Fibroblast of lung (primary cell): ENCODE measurements around the gene SIVA1. TPM values are rescaled to one million over a fixed set of nuclear protein-coding genes. Genes with fewer than 3 reads are reported as not detected.

Experiments used
- DNase-seq, 2 donors: peaks; one replicate each; pipeline versions ENCODE4 v3.0.0 to v3.0.0-alpha.2; 2010; ENCODE audit warnings: low read depth in 2 of 2
- H2AFZ ChIP-seq: 2 replicates; pipeline ENCODE4 v1.5.1; 2012; ENCODE audit warnings: low read length, control low read depth, inconsistent platforms
- H3K27ac ChIP-seq: 2 replicates; pipeline ENCODE4 v1.5.1; 2011; ENCODE audit warnings: low read length, control low read depth; ENCODE audit not compliant: insufficient read depth
- H3K27me3 ChIP-seq: 2 replicates; pipeline ENCODE4 v1.5.1; 2011; ENCODE audit warnings: mild to moderate bottlenecking, low read length; ENCODE audit not compliant: control insufficient read depth, insufficient read depth
- H3K36me3 ChIP-seq: 2 replicates; pipeline ENCODE4 v1.5.1; 2011; ENCODE audit warnings: low read length; ENCODE audit not compliant: control insufficient read depth, insufficient read depth
- H3K4me1 ChIP-seq: 2 replicates; pipeline ENCODE4 v1.5.1; 2011; ENCODE audit warnings: low read length; ENCODE audit not compliant: control insufficient read depth, insufficient read depth; ENCODE audit errors: extremely low read depth
- H3K4me2 ChIP-seq: 2 replicates; pipeline ENCODE4 v1.5.1; 2011; ENCODE audit warnings: low read length, control low read depth; ENCODE audit not compliant: insufficient read depth; ENCODE audit errors: extremely low read depth
- H3K4me3 ChIP-seq, 4 experiments: fragments of 200-600 bp in 1 of 4; sonication (generic) in 1 of 4; replicated peaks in 1 of 4; 2 replicates each; pipeline ENCODE4 v1.5.1; 2011 to 2016; ENCODE audit warnings: low read length in 4 of 4, low read depth in 3 of 4, mild to moderate bottlenecking in 3 of 4, control low read depth in 2 of 4, inconsistent platforms in 1 of 4, mixed read lengths in 1 of 4; ENCODE audit not compliant: insufficient read depth in 1 of 4; ENCODE audit errors: control extremely low read depth in 1 of 4
- H3K79me2 ChIP-seq: 2 replicates; pipeline ENCODE4 v1.5.1; 2012; ENCODE audit warnings: mild to moderate bottlenecking, low read length, inconsistent platforms; ENCODE audit not compliant: control insufficient read depth, insufficient read depth
- H3K9ac ChIP-seq: 2 replicates; pipeline ENCODE4 v1.5.1; 2011; ENCODE audit warnings: mild to moderate bottlenecking, low read length, control low read depth; ENCODE audit not compliant: insufficient read depth
- H3K9me3 ChIP-seq: 2 replicates; pipeline ENCODE4 v1.5.1; 2012; ENCODE audit warnings: low read depth, low read length; ENCODE audit not compliant: control insufficient read depth, insufficient read depth
- H4K20me1 ChIP-seq: 2 replicates; pipeline ENCODE4 v1.5.1; 2011; ENCODE audit warnings: low read length; ENCODE audit not compliant: control insufficient read depth, insufficient read depth; ENCODE audit errors: extremely low read depth
- EZH2 ChIP-seq: IDR thresholded peaks from 2 replicates; pipeline ENCODE4 v1.5.1; 2012; ENCODE audit warnings: low read length, control low read depth, mild to moderate bottlenecking; ENCODE audit errors: missing control alignments
- polyA plus RNA-seq, 2 donors: library from polyadenylated mRNA; depleted of rRNA in 1 of 2; stranded (reverse) in 1 of 2; unstranded in 1 of 2; fragments of >200 nt; gene quantifications; 2 replicates each; pipeline ENCODE4 v1.2.1, GENCODE V29; 2011 to 2012; ENCODE audit warnings: missing spikeins in 1 of 2
- total RNA-seq: library from RNA; depleted of rRNA; stranded (reverse); fragments of >200 nt; gene quantifications from 2 replicates; pipeline ENCODE4 v1.2.1, GENCODE V29; 2014
- TF ChIP-seq, protein P1 (sequence below), 2 donors: IDR thresholded peaks in 1 of 2; conservative IDR thresholded peaks in 1 of 2; 1 replicate in 1 of 2; 2 replicates in 1 of 2; pipeline ENCODE4 v1.5.1; 2011 to 2012; ENCODE audit warnings: low read length in 2 of 2, control low read depth in 1 of 2, inconsistent platforms in 1 of 2, low read depth in 1 of 2, mild to moderate bottlenecking in 1 of 2

Gene SIVA1
- total and polyA plus RNA-seq, 2 donors (not counting 1 experiment from before 2014, with no cell fraction given), result 26.1 to 65.1 TPM

DNA sequence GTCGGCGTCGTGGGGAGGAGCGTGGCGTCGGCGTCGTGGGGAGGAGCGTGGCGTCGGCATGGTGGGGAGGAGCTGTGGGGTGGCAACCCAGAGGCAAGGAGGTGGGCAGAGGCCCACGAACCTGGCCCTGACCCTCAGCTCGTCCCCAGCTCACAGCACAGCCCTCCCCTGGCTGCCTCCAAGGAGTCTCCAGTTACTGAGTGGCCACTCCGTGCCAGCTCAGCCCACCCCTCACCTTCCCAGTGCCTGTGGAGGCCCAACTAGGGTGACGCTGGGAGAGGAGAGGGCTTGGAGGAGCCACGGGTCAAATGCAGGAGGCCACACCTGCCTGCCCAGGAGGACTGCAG, 23.1 kb upstream of the SIVA1 start:
- Histone ChIP-seq H3K9me3 (no peaks in the 10 kb centered on the region), H3K4me2 (no peak overlapping the region), H3K4me1 (no peaks in the 10 kb centered on the region), H3K9ac (no peak overlapping the region), H3K27me3 (peaks cover 9% of the 10 kb centered on the region), H3K27ac (no peak overlapping the region), H3K36me3 (no peaks in the 10 kb centered on the region), H2AFZ (no peak overlapping the region), H3K79me2 (no peaks in the 10 kb centered on the region), H4K20me1 (no peaks in the 10 kb centered on the region), H3K4me3 (no peak overlapping the region)
- DNase-seq, result no peak
- no peak for TF ChIP-seq EZH2
- TF ChIP-seq, protein P1, sequence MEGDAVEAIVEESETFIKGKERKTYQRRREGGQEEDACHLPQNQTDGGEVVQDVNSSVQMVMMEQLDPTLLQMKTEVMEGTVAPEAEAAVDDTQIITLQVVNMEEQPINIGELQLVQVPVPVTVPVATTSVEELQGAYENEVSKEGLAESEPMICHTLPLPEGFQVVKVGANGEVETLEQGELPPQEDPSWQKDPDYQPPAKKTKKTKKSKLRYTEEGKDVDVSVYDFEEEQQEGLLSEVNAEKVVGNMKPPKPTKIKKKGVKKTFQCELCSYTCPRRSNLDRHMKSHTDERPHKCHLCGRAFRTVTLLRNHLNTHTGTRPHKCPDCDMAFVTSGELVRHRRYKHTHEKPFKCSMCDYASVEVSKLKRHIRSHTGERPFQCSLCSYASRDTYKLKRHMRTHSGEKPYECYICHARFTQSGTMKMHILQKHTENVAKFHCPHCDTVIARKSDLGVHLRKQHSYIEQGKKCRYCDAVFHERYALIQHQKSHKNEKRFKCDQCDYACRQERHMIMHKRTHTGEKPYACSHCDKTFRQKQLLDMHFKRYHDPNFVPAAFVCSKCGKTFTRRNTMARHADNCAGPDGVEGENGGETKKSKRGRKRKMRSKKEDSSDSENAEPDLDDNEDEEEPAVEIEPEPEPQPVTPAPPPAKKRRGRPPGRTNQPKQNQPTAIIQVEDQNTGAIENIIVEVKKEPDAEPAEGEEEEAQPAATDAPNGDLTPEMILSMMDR (conservative IDR thresholded peaks at IDR 0.05 in 1 of 2, IDR thresholded peaks at IDR 0.05 in 1 of 2; ENCODE audit: low read depth in 1 of 2, low read length in 2 of 2), result no peak

DNA sequence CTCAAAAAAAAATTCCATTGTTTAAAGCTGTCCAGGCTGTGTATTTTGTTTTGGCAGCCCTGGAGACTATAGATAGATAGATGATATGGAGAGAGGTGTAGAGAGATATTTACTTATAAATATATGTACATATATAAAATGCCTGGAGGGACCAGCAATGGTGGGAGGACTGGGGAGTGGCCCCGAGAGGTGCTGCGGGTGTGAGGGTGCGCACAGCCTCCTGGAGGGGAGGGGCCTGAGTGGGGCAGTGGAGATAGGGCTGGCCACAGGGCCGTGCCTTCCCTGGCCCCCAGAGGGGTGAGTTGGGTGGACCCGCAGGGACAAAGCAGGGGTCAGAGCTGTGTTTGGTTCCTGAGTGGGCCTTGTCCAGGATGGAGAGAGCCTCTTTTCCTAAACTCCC, 22.5 kb upstream of the SIVA1 start:
- DNase-seq, result no peak
- Histone ChIP-seq H4K20me1 (no peaks in the 10 kb centered on the region), H3K9me3 (no peaks in the 10 kb centered on the region), H3K79me2 (no peaks in the 10 kb centered on the region), H3K4me2 (no peak overlapping the region), H3K4me3 (no peak overlapping the region), H3K27me3 (peaks cover 9% of the 10 kb centered on the region), H2AFZ (no peak overlapping the region), H3K36me3 (no peaks in the 10 kb centered on the region), H3K9ac (no peak overlapping the region), H3K27ac (no peak overlapping the region), H3K4me1 (no peaks in the 10 kb centered on the region)
- TF ChIP-seq EZH2, result no peak
- TF ChIP-seq, protein P1 (conservative IDR thresholded peaks at IDR 0.05 in 1 of 2, IDR thresholded peaks at IDR 0.05 in 1 of 2; ENCODE audit: low read depth in 1 of 2, low read length in 2 of 2), result no peak

DNA sequence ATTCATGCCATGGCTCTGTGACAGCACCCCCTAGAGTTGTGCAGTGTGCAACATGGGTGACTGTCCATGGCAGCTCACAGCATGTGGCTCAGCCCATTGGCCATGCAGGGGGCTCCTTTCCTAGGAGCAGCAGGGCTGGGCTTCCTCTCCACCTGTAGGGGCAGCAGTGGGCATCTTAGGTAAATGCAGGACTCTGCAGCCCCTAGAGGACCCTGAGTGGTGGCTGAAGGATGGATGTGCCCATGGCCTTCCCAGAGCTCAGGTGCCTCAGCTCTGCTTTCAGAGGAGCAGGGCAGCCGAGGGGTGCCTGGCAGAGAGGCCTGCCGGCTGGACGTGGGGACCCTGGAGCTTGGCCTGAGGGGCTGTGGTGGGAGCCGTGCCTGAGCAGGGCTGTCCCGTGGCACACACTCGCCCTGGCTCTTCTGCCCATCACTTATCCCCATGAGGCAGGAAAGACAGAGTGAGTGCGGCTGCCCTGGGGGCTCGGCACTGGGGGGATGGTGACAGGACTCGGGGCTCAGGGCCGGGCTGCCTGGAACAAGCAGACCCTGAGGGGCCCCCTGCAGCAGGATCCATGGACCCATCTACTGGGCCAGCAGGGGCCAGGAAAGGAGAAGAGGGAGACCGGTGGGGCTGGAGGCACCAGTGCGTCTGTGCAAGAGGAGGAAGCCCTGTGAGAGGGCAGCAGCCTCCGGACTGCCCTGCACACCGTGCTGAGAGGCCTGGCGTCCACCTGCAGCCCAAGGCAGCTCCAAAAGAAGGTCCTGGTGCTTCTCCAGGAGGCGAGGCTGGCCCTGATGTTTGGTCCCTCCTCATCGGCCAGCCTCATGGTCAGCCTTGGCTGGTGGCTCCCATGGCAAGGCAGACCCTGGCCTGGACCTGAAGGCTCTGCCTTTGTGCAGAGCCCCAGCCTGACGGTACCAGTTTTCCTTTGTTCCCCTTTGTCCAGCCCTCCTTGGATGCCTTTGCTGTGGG, 21.3 kb upstream of the SIVA1 start:
- no peaks in the 10 kb centered on the region for H4K20me1 ChIP-seq
- no peak for DNase-seq
- H2AFZ ChIP-seq, result no peak overlapping the region
- no peaks in the 10 kb centered on the region for H3K9me3 ChIP-seq
- H3K27me3 ChIP-seq, result peaks cover 9% of the 10 kb centered on the region
- no peaks in the 10 kb centered on the region for H3K36me3 ChIP-seq
- no peak overlapping the region for H3K9ac ChIP-seq
- peaks cover 5% of the 10 kb centered on the region for H3K4me1 ChIP-seq
- no peak overlapping the region for H3K27ac ChIP-seq
- H3K4me2 ChIP-seq, result no peak overlapping the region
- no peaks in the 10 kb centered on the region for H3K79me2 ChIP-seq
- TF ChIP-seq EZH2, result no peak
- TF ChIP-seq, protein P1 (conservative IDR thresholded peaks at IDR 0.05 in 1 of 2, IDR thresholded peaks at IDR 0.05 in 1 of 2; ENCODE audit: low read depth in 1 of 2, low read length in 2 of 2), result peak; percentile 6 to 25
- H3K4me3 ChIP-seq, result no peak overlapping the region
